ENCODE results near the gene FOXF2. TPM values are rescaled to one million over a fixed set of nuclear protein-coding genes. Genes with fewer than 3 reads are reported as not detected.
A peak's percentile ranks its signal among the peaks of the same experiment; 100 is the strongest.

Gene FOXF2
- total RNA-seq, 1 donor, result 1.1 TPM

DNA sequence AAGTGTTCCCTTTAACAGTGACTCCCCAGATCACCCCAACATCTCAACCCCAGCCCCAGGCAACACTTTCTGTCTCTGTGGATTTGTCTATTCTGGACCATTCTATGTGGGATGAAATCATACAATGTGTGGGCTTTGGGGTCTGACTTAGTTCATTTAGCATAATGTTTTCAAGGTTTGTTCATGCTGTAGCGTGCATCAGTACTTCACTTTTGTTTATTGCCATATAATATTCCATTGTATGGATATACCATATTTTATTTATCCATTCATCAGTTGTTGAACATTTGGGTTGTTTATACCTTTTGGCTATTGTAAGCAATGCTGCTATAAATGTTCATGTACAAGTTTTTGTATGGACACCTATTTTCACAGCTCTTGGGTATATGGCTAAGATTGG lies 31.0 kb downstream of the FOXF2 start:
- no peak overlapping the region for H2AFZ ChIP-seq (ENCODE audit: low read length)
- no peak overlapping the region for H3K27ac ChIP-seq (ENCODE audit: low read depth, low read length)
- H3K79me2 ChIP-seq (ENCODE audit: insufficient read depth, low read length), result no peaks in the 10 kb centered on the region
- TF ChIP-seq, protein P1, sequence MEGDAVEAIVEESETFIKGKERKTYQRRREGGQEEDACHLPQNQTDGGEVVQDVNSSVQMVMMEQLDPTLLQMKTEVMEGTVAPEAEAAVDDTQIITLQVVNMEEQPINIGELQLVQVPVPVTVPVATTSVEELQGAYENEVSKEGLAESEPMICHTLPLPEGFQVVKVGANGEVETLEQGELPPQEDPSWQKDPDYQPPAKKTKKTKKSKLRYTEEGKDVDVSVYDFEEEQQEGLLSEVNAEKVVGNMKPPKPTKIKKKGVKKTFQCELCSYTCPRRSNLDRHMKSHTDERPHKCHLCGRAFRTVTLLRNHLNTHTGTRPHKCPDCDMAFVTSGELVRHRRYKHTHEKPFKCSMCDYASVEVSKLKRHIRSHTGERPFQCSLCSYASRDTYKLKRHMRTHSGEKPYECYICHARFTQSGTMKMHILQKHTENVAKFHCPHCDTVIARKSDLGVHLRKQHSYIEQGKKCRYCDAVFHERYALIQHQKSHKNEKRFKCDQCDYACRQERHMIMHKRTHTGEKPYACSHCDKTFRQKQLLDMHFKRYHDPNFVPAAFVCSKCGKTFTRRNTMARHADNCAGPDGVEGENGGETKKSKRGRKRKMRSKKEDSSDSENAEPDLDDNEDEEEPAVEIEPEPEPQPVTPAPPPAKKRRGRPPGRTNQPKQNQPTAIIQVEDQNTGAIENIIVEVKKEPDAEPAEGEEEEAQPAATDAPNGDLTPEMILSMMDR (IDR thresholded peaks at IDR 0.05; ENCODE audit: extremely low read depth, low read depth, low read length), result no peak
- H4K20me1 ChIP-seq (ENCODE audit: insufficient read depth, low read length), result no peaks in the 10 kb centered on the region
- H3K4me3 ChIP-seq (ENCODE audit: insufficient read depth, low read length), result no peak overlapping the region
- H3K4me2 ChIP-seq (ENCODE audit: insufficient read depth, low read length), result no peak overlapping the region
- H3K9me3 ChIP-seq (ENCODE audit: low read depth, low read length), result no peaks in the 10 kb centered on the region
- no peaks in the 10 kb centered on the region for H3K4me1 ChIP-seq (ENCODE audit: insufficient read depth, low read length)
- no peak for DNase-seq (ENCODE audit: insufficient read length, low spot score, missing footprints)
- no peaks in the 10 kb centered on the region for H3K36me3 ChIP-seq (ENCODE audit: insufficient read depth, low read length)
- peaks cover 11% of the 10 kb centered on the region for H3K27me3 ChIP-seq (ENCODE audit: insufficient read depth, low read length)

DNA sequence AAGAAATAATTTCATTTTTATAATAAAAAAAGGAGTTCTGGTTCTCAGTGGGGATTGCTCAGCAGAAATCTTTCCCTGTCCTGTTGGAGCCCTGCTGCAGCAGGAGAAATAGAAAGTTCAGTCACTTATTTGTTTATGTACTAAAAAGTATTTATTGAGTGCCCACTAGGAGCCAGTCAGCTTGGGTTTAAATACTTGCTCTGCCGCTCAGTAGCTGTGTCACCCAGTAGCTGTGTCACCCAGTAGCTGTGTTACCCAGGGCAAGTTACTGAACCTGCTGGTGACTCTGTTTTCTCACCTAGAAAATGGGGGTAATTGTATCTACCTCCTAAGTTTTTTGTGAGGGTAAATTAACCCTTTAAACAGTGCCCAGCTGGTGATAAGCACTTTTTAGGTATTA lies 32.9 kb downstream of the FOXF2 start:
- Histone ChIP-seq H2AFZ (ENCODE audit: low read length) (no peak overlapping the region), H3K27me3 (ENCODE audit: insufficient read depth, low read length) (peaks cover 11% of the 10 kb centered on the region), H3K36me3 (ENCODE audit: insufficient read depth, low read length) (no peaks in the 10 kb centered on the region), H3K27ac (ENCODE audit: low read depth, low read length) (no peak overlapping the region), H3K4me3 (ENCODE audit: insufficient read depth, low read length) (no peak overlapping the region), H3K4me1 (ENCODE audit: insufficient read depth, low read length) (no peaks in the 10 kb centered on the region), H3K9me3 (ENCODE audit: low read depth, low read length) (no peaks in the 10 kb centered on the region), H4K20me1 (ENCODE audit: insufficient read depth, low read length) (no peaks in the 10 kb centered on the region), H3K79me2 (ENCODE audit: insufficient read depth, low read length) (no peaks in the 10 kb centered on the region), H3K4me2 (ENCODE audit: insufficient read depth, low read length) (no peak overlapping the region)
- no peak for DNase-seq (ENCODE audit: insufficient read length, low spot score, missing footprints)
- TF ChIP-seq, protein P1 (IDR thresholded peaks at IDR 0.05; ENCODE audit: extremely low read depth, low read depth, low read length), result no peak

DNA sequence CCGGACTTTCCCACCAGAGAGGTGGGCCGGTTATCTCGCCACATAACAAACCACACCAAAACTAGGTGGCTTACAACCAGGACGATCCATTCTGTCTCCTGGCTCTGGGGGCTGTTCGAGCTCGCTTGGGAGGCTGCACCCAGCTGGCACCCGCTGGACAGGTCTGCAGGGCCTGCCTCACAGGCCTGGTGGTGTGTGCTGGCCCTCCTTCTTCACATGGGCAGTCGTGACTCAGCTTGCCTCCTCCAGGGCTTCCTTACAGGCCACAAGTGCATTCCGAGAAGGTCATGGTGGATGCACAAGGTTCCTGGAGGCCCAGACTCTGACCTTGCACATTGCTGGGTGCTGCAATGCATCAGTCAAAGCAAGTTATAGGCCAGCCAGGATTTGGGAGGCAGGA lies 34.2 kb downstream of the FOXF2 start:
- Histone ChIP-seq H3K79me2 (ENCODE audit: insufficient read depth, low read length) (no peaks in the 10 kb centered on the region), H3K4me3 (ENCODE audit: insufficient read depth, low read length) (no peak overlapping the region), H3K4me2 (ENCODE audit: insufficient read depth, low read length) (no peak overlapping the region), H4K20me1 (ENCODE audit: insufficient read depth, low read length) (no peaks in the 10 kb centered on the region), H3K36me3 (ENCODE audit: insufficient read depth, low read length) (no peaks in the 10 kb centered on the region), H3K27me3 (ENCODE audit: insufficient read depth, low read length) (peaks cover 11% of the 10 kb centered on the region), H2AFZ (ENCODE audit: low read length) (no peak overlapping the region), H3K4me1 (ENCODE audit: insufficient read depth, low read length) (no peaks in the 10 kb centered on the region), H3K9me3 (ENCODE audit: low read depth, low read length) (no peaks in the 10 kb centered on the region), H3K27ac (ENCODE audit: low read depth, low read length) (no peak overlapping the region)
- TF ChIP-seq, protein P1 (IDR thresholded peaks at IDR 0.05; ENCODE audit: extremely low read depth, low read depth, low read length), result no peak
- no peak for DNase-seq (ENCODE audit: insufficient read length, low spot score, missing footprints)

DNA sequence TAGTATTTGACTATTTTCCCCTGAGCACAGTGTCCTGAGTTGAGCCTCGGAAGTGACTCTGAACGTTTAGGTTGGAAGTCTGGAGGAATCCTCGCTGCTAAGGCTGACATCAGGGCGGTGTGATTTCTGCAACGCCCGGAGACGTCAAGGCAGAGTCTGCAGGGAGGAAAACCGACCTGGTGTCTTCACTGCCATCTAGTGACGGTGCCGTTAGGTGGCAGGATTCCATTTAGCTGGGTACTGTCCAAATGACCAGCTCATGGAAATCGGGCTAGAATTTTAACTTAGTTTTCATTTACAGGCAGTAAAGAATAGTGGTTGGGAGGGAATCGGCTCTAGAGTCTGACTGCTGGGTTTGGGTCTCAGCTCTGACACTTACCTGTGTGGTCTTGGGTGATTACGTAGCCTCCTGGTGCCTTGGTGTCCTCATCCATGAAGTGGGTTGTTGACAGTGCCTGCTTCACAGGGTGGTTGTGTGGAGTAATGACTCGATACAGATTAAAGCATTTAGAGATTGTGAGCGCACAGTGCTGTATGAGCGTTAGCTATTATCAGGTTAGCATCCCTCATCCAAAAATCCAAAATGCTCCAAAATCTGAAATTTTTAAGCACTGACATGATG lies 35.0 kb downstream of the FOXF2 start:
- peak; percentile 94 for DNase-seq (ENCODE audit: insufficient read length, low spot score, missing footprints)
- Histone ChIP-seq H3K4me2 (ENCODE audit: insufficient read depth, low read length) (peak overlapping the region; percentile 46), H3K4me1 (ENCODE audit: insufficient read depth, low read length) (no peaks in the 10 kb centered on the region), H2AFZ (ENCODE audit: low read length) (no peak overlapping the region), H3K27me3 (ENCODE audit: insufficient read depth, low read length) (peaks cover 11% of the 10 kb centered on the region), H3K27ac (ENCODE audit: low read depth, low read length) (no peak overlapping the region), H3K79me2 (ENCODE audit: insufficient read depth, low read length) (no peaks in the 10 kb centered on the region), H3K4me3 (ENCODE audit: insufficient read depth, low read length) (no peak overlapping the region), H3K36me3 (ENCODE audit: insufficient read depth, low read length) (no peaks in the 10 kb centered on the region), H3K9me3 (ENCODE audit: low read depth, low read length) (no peaks in the 10 kb centered on the region), H4K20me1 (ENCODE audit: insufficient read depth, low read length) (no peaks in the 10 kb centered on the region)
- TF ChIP-seq, protein P1 (IDR thresholded peaks at IDR 0.05; ENCODE audit: extremely low read depth, low read depth, low read length), result peak; percentile 81

Measured in osteoblast (primary cell).